NB4 (cell line): ENCODE data around the gene SLC8A2.

ENCODE experiments used
- DNase-seq: peaks from one replicate; pipeline ENCODE4 v3.0.0; 2010; ENCODE audit warnings: low read depth
- H3K4me3 ChIP-seq: one replicate; pipeline ENCODE4 v1.5.1; 2011; ENCODE audit warnings: mild to moderate bottlenecking, low read depth, low read length, moderate library complexity
- CTCF ChIP-seq: IDR thresholded peaks from one replicate; pipeline ENCODE4 v1.5.1; 2012; ENCODE audit warnings: low read depth, low read length
- MAX ChIP-seq: IDR thresholded peaks from 2 replicates; pipeline ENCODE4 v1.6.1; 2011; ENCODE audit warnings: low read depth, low read length
- MYC ChIP-seq: IDR thresholded peaks from 2 replicates; pipeline ENCODE4 v1.6.1; 2011; ENCODE audit warnings: low read depth, low read length
- POLR2A ChIP-seq: IDR thresholded peaks from 2 replicates; pipeline ENCODE4 v1.6.1; 2011; ENCODE audit warnings: mild to moderate bottlenecking; ENCODE audit not compliant: insufficient read length; ENCODE audit errors: extremely low read depth

The SLC8A2 gene

GRCh38 chr19:47443331-47443730 is 28.4 kb downstream of the SLC8A2 start:
- TF ChIP-seq POLR2A, result no peak
- no peak overlapping the region for H3K4me3 ChIP-seq
- DNase-seq, result no peak

DNA sequence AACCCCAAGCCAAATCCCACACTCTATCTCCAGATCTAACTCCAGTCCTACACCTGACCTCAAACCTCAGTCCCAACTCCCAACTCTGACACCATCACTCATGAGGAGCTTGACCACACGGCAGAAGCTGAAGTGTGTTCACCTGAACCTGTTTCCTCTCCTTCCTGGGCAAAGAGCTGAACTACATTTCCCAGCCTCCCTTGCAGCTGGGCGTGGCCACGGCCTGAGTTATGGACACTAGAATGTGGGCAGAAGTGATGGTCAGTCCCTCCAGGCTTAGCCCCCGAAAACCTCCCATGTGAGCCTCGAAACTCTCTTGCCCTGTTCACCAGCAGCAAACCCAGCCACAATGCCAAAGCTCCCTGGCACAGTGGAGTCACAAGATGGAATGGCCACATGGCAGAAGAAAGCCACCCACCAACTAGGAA is 32.9 kb downstream of the SLC8A2 start:
- TF ChIP-seq POLR2A, result no peak
- no peak for TF ChIP-seq MYC
- TF ChIP-seq MAX, result no peak
- TF ChIP-seq CTCF, result no peak
- DNase-seq, result peak; percentile 34
- H3K4me3 ChIP-seq, result no peak overlapping the region

- H3K4me3 ChIP-seq, result no peak overlapping the region
- peak; percentile 62 for DNase-seq
- TF ChIP-seq MYC (no peak), MAX (peak; percentile 51; the same call in 1 of the 2 replicates), POLR2A (no peak)
Observed at GRCh38 chr19:47437500-47437899, 34.2 kb downstream of the SLC8A2 start.

DNA sequence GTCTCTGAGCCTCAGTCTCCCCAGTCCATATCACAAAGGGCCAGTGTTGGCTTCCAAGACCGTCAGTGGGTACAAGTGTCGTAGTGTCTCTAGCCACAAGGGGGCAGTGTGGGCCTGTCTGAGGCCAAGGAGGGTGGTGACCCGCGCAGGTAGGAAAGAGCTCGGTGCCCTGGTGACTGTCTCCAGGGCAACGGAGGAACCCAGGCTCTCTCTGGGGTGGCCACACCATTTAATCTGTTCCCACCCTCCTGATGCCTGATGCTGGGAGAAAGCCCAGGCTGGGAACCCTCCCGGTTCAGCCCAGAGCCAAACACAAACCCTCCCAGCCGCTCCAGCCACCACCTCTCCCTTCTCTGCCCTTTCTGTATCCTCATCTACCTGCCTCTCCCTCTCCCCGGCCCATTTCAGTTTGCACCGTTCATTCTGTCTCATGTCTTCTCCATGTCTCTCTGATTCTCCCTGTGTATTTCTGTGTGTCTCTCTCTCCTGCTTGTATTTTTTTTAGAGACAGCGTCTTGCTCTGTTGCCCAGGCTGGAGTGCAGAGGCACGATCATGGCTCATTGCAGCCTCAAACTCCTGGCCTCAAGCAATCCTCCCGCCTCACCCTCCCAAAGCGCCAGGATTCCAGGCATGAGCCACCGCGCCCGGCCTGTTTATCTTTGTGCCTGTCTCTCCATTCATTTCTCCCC is 34.8 kb downstream of the SLC8A2 start:
- DNase-seq, result peak; percentile 91

DNA sequence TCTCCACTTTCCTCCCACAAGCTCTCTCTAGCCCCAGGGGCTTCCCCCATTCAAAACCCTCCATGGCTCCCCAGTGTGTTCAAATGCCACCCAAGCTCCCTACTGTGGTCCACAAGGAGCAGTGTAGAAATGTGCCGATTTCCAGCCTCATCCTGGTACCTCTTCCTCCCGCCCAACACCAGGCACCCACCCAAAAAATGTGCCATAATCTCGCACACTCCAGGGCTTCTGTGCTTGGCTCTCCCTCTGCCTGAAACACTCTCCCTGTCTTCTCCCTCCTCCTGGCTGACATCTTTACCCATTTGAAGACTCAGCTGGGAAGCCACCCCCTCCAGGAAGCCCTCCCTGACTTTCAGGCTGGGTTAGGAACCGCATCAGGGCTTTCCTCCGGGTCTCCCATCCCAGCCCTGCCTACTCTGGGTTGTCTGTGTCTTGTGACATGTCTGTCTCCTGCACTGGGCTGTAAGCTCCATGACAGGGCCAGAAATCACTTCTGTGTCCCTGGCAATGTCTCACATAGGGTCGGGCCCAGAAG is 35.7 kb downstream of the SLC8A2 start:
- H3K4me3 ChIP-seq, result no peak overlapping the region
- no peak for DNase-seq
- no peak for TF ChIP-seq MYC
- no peak for TF ChIP-seq CTCF
- TF ChIP-seq POLR2A, result no peak
- TF ChIP-seq MAX, result no peak

More for the DNA sequence above, 34.8 kb downstream of the SLC8A2 start:
- TF ChIP-seq MAX (peak; percentile 61), POLR2A (no peak), CTCF (peak; percentile 100), MYC (0 out of 2 replicates have a peak, but pooled peaks have one; percentile 48)
- no peak overlapping the region for H3K4me3 ChIP-seq

DNA sequence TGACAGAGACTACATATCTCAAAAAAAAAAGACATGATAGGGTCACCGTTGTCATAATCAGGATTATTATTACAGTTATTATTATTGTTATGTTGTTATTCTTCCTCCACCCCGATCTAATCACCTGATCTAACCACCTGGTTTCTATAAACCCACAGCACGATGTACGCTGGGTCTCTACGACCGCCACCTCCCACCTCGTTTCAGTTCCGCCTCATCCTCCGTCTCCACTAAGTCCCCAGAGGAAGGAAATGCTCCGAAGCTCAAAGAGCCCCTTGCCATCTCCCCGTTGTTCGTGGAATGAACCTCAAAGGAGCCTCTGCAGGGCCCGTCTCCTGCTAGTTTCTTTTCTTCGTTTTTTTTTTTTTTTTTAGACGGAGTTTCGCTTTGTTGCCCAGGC is 36.5 kb downstream of the SLC8A2 start:
- no peak for DNase-seq
- H3K4me3 ChIP-seq, result no peak overlapping the region
- no peak for TF ChIP-seq CTCF
- TF ChIP-seq POLR2A, result no peak
- no peak for TF ChIP-seq MYC
- no peak for TF ChIP-seq MAX

DNA sequence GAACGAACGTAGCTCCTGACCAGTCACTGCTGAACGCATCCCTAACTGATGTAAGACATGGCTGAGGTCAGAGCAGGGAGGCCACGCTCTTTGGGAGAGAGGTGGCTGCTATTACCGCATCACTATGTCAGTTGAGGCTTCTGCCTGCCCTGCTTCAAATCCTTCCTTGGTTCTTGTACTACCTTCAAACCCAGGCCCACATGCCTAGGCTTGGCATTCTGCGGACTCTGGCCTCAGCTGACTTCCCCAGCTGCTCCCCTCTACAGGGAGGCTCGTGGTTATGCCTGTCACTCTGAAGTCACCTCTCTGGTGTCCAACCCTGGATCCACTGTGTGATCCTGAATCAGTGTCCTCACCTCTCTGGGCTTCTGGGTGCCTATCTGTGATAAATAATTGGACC is 37.6 kb downstream of the SLC8A2 start:
- no peak for TF ChIP-seq MYC
- TF ChIP-seq CTCF, result no peak
- TF ChIP-seq POLR2A, result peak; percentile 31
- no peak overlapping the region for H3K4me3 ChIP-seq
- peak; percentile 62 for DNase-seq
